GM11168 (cell line): ENCODE measurements around the gene SYMPK.

ENCODE experiments used
- in situ Hi-C: fragments of 300-500 bp; cut with MboI; formaldehyde crosslinking; loops from one replicate; pipeline ENCODE4 v1.12.0; 2022; ENCODE audit warnings: low sequenced_read_pairs; ENCODE audit not compliant: unreplicated experiment

The SYMPK gene

DNA sequence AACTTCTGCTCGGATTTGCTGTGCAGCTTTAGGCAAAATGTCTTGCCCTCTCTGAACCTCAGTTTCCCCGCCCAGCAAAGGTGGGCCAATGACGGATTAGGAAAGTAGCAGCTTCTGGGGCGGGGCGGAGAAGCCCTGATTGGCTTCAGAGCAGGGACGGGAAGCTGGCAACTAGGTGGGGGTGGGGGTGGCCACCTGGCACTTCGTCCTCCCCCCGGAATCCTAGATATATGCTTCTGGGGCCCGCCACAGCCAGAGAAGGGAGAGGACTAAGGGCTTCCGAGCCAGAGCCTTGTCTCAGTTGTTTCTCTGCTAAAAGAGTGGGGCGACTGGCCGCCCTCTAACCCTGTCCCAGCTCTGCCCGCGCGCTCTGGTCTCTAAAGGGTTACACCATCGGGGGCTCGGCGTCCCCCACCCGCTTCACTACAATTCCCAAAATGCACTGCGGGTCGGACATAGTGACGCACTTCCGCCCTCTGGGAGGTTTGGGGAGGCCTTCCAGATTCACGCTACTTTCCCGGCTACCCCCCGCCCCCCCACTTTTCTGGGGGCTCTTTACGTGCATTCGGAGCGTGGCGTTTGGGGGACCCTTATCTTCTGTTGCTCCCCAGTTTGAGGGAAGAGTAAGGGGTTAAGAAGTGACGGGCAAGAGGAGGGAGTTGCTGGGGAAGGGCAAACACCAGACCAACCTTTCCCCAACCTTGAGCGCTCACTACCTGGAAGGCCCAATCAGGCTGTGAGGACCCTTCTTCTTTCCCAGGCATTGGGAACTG is 23.7 kb upstream of the SYMPK start:
- in situ Hi-C loops = no loop called here

- in situ Hi-C loops = no loop called here
Measured at GRCh38 chr19:45885556-45886426, 22.8 kb upstream of the SYMPK start, which contains the start of gene IRF2BP1. Gene IRF2BP1 (minus strand): TSS chr19:45886141. CDS start chr19:45885774, 367 bp downstream.

DNA sequence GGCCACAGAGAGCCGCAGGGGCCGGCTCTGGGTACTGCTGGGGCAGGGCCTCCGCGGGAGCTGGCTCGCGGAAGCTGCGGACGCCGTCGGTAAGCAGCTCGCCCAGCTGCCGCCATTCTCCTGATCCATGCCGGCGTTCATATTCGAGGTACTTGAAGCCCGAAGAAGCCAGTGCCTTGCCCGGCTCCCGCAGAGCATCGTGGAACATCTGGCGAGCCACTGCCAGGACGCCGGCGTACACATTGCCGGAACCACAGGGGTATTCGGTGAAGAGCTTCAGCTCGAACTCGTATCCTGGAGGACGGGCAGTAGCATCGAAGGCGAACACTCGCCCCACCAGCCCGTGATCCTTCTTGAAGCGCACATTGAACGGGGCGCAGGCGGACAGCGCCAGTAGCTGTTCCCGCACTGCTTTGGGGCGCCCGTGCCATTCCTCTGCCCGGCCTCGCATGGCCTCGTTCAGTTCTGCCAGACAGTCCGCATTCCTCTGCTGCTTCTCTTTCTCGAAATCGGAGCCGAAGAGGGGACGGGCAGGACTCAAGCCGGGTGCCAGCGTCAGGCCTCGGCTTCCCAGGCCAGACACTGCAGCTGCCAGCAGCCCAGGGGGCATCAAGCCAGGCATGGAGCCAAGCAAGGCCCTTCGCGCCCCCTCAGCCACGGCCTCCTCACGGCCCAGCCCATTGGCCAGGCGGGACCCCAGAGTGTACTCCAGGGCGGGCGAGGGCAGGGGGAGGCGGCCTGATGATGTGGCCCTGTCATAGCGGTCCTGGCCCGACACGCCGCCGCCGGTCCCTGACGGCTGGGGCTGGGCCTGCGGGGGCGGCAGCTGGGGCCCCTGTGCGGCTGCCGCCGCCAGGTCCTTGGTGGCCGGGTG is 22.0 kb upstream of the SYMPK start:
- in situ Hi-C loops = no loop called here

DNA sequence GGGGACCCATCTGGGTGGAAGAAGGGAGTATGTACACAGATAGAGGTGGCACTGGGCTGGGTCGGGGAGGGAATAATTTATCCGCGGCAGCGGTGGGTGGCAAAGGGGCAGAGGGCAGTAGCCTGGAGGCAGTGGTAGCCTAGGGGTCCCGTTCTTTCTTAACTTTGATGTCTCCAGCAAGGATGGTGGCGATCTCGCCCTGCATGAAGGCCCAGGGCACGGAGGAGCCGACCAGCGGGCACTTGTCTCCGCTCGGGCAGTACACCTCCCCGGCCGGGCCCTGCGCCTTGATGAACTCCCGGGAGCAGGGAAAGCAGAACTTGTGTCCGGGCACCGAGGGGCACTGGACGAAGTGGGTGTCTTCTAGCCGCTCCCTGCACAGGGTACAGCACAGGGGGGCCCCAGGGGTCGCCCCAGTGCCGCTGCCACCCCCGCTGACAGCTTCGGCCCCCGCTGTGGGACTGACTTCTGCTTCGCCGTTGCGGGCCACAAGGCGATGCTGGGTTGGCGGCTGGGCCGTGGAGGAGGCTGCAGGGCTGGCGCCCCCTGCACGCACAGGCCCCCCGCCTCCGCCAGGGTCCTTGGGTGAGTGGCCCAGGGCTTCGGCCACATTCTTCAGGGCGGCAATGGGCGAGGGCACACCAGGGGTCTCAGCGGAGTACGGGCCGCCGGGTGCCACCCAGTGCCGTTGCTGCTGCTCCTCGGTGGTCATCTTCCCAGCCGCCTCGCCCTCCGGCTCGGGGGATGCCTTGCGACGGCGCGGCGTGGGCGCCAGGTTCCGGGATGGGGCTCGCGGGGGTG is 21.1 kb upstream of the SYMPK start:
- in situ Hi-C loops = no loop called here

GRCh38 chr19:45883586-45883880 is 20.6 kb upstream of the SYMPK start:
- in situ Hi-C loops = no loop called here

DNA sequence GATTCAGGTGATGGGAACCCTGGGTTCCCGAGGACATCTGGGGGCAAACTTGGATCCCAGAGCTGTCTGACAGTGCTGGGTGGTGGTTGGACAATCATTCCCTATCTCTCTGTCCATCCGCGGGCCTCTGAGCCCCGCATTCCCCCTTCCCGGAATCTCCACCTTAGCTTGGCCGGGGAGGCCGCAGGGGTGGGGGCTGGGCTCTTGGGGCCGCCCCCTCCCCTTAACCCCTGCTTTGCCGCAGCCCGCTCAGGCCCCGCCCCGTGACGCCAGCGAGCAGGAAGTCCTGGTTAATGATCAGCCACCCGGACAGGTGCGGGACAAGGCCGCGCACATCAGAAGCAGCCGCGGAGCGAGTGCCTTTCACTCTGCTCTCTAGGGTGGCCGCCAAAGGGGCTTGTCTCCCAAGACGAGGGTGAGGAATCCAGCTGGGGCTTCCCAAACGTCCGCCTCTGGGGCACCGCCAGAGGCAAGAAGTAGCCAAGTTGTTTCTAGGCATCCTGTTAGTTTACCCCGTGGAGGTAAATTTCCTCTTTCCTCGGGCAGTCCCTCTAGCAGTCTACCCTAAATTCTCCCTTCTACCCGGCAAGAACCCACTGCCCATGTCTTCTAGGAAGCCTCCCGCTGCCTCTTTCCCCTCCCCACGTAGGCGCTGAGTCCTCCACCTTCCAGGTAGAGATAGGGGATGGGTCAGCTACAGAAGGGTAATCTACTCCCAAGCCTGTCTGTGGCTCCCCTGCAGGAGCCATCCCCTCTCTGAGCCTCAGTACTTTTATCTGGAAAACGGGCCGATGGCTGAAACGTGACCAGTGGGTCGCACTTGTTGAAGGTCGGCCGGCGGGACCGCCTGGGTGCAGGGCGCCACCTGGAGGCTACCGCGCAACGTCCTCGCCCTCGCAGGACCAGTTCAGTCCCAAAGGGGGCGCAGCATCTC is 20.0 kb upstream of the SYMPK start:
- in situ Hi-C loops = no loop called here

- in situ Hi-C loops = no loop called here
Measured at GRCh38 chr19:45881909-45882528, 19.1 kb upstream of the SYMPK start.

- in situ Hi-C loops = no loop called here
Measured at GRCh38 chr19:45881082-45881908, 18.3 kb upstream of the SYMPK start.

GRCh38 chr19:45879971-45880370 is 17.0 kb upstream of the SYMPK start:
- in situ Hi-C loops = no loop called here

DNA sequence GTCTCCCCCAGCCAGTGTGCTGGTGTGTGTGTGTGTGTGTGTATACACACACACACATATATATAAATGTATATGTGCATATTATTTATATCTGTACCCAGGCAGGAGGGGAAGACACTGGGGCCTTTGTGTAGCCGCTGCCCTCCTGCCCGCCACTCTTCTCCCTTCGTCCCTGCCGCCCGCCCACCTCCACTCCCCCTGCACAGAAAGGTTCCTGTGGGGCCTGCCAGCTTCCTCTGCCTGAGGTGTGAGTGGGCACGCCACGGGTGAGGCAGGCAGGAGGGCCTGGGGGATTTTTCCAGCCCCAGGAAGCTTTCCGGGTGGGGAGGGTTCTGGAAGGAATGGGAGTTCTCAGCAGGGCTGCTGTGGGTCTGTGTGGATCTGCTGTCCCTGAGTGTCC is 16.1 kb upstream of the SYMPK start:
- in situ Hi-C loops = no loop called here

- in situ Hi-C loops = no loop called here
Measured at GRCh38 chr19:45878043-45878794, 15.3 kb upstream of the SYMPK start.

- in situ Hi-C loops = no loop called here
Measured at GRCh38 chr19:45876411-45877197, 13.7 kb upstream of the SYMPK start.

GRCh38 chr19:45876161-45876410 is 13.1 kb upstream of the SYMPK start:
- in situ Hi-C loops = no loop called here

DNA sequence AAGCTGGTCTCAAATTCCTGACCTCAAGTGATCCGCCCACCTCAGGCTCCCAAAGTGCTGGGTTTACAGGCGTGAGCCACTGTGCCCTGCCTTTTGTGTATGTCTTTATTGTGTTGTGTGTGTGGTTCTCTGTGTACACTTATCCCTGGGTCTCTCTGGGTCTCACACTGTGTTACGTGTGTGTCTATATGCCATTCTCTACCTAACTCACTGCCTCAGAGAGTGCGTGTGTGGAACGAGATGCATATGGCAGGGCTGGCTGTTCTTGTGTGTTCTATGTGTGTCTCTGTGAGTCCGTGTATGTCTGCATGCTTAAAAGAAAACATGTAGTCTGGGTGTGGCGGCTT is 11.6 kb upstream of the SYMPK start:
- in situ Hi-C loops = no loop called here

GRCh38 chr19:45873219-45873772 is 10.3 kb upstream of the SYMPK start:
- in situ Hi-C loops = no loop called here
